ENCODE results near the gene C2CD2.
"Not testable (repeated sequence)": the region's sequence is repeated elsewhere in the genome, so short reads cannot be mapped to it uniquely, and the experiment has no call there.

C2CD2 gene

GRCh38 chr21:41953831-41954653, at the start of gene C2CD2:
TSS of gene C2CD2 (minus strand) at chr21:41954018. CDS start at chr21:41953648, 370 bp downstream.
- no peak for DNase-seq (ENCODE audit: low read depth)

DNA sequence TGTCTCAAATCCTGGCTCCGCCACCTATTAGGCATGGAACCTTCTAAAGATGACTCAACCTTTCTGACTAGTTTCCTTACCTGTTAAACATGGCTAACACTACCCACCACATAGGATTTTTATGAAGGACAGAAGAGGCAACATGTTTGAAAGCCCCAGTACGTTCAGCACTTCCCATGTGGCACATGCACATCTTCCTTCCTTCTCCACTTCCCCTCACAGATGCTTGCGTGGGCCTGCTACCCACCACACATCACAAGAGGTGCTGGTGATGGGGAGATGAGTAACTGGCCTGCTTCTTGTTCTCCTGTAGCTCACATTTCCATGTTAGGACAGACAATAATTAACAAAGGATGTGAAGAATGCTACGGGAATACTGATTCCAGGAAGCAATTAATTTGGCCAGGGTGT, 49.2 kb upstream of the C2CD2 start:
- no peak for DNase-seq (ENCODE audit: low read depth)

DNA sequence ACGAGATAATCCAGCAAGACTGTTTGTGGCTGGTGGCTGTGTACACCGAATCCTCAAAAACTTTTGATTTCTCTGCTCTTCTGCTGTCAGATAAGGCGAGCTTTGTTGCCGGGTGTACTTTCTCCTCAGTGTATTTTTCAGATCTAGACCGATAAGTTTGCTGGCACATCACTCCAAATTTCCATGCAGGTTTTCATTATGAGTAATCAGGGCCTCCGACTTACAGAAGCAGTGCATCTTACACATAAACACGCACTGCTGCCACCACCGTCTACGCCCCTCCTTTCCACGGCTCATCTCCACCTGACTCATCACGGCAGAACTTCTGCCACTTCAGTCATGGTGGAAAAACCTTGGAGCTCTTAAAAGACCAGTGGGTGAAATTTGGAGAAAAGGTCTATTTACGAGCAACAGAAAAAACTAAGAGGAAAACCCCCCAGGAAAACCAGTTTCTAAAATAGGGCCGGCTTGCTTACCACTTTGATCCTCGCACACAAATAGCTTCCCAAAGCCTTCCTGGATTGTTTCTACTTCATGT, 48.7 kb upstream of the C2CD2 start:
- DNase-seq (ENCODE audit: low read depth): peak; percentile 23

DNA sequence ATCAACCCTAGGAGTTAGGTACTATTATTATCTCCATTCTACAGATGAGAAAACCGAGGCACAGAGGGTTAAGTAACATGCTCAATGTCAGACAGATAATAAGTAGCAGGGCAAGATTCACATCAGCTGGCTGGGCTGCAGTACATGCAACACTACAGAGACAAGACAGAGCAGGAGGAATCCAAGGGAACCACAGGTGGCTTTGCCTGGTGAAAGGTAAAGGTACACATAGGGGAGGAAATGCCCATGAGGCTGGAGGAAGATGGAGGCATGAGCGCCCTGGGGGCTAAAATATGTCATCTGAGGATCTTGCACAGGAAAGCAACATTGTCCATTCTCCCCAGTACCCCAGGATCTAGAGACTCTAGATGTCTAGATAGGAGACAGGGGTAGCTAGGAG, 48.0 kb upstream of the C2CD2 start:
- no peak for DNase-seq (ENCODE audit: low read depth)

- no peak for DNase-seq (ENCODE audit: low read depth)
Observed at GRCh38 chr21:42000908-42001307, 47.1 kb upstream of the C2CD2 start.

- DNase-seq (ENCODE audit: low read depth): no peak
Observed at GRCh38 chr21:41997657-41998056, 43.8 kb upstream of the C2CD2 start.

DNA sequence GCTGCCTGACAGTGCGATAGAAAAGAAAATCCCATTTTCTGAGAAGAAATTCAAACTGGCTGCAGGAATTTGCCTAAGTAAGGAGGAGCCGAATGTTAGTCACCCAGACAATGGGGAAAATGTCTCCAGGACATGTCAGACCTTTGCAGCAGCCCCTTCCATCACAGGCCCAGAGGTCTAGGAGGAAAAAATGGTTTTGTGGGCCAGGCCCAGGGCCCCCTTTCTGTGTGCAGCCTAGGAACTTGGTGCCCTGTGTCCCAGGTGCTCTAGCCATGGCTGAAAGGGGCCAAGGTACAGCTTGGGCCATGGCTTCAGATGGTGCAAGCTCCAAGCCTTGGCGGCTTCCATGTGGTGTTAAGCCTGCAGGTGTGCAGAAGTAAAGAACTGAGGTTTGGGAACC, 41.8 kb upstream of the C2CD2 start:
- no peak for DNase-seq (ENCODE audit: low read depth)

GRCh38 chr21:41994613-41995012, 40.8 kb upstream of the C2CD2 start:
- not testable (repeated sequence) for DNase-seq (ENCODE audit: low read depth)

- no peak for DNase-seq (ENCODE audit: low read depth)
Observed at GRCh38 chr21:41993744-41994143, 39.9 kb upstream of the C2CD2 start.

DNA sequence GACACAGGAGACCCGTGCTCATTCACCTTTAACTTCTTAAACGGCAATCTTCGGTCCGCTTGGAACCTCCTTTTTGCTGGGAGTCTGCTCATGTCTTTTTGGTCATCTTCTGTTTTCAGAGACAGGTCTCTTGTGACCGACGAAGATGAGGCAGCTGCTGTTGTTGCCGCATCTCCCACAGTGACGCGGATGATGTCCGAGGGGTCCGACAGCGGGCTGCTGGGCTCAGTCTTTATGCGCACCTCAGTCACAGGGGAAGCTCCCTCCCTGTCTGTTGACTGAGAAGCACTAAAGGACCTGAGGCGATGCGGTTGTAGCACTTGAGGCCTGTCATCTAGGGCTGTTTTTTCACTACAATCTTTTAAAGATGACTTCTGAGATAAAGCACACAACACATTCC, 38.8 kb upstream of the C2CD2 start:
- no peak for DNase-seq (ENCODE audit: low read depth)

DNA sequence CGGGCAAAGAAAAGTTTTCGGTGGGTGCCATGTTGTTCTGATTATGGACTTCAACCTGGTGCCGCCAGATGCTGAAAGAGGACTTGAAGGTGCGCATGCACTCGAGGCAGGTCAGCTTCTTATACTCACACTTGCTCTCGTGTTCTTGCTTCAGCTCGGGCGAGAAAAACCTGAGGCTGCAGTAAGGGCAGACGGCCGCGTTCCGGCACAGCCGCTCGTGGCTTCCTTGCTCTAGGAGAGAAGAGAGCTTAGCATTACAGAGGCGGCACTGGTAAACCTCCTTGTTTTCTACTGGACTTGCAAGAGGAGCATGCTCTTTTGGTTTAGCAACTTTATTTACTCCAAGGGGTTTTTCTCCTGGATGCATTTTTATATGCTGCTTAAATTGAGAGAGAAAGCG, 37.8 kb upstream of the C2CD2 start:
- DNase-seq (ENCODE audit: low read depth): no peak

DNA sequence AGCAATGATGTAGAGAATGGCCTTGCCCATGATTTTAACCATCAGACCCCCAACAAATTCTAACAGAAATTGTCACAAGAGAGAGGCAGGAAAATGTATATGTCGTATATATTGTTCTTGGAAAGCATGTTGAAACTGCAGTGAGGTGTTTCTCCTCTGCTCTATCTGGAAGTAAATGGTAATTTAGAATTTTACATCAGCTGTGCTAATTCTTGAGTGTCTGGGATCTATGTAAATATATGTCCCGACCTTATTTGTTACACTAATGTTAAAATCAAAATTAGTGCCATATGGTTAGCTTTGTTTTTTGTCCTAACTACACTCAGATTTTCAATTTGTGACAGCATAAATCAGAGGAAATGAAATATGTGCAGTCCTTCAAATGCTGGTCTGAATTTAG, 35.9 kb upstream of the C2CD2 start:
- no peak for DNase-seq (ENCODE audit: low read depth)

DNA sequence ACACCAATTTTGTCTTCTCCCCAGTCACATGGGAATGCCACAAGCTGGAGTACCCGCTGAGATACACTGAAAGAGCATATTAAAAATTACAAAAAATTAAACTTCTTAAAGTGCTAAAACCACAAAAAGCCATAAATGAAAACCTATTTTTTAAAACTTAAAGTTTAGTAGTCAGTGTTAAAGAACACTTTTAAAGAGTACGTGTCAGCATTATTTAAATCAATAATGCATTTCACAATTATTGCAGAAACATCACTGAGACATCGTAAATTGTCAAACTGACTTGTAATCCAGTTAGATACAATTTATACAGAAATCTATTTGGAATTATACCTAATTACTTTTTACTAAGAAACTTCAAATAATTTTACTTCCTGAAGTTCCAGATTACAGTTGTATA, 33.5 kb upstream of the C2CD2 start:
- DNase-seq (ENCODE audit: low read depth): no peak

DNA sequence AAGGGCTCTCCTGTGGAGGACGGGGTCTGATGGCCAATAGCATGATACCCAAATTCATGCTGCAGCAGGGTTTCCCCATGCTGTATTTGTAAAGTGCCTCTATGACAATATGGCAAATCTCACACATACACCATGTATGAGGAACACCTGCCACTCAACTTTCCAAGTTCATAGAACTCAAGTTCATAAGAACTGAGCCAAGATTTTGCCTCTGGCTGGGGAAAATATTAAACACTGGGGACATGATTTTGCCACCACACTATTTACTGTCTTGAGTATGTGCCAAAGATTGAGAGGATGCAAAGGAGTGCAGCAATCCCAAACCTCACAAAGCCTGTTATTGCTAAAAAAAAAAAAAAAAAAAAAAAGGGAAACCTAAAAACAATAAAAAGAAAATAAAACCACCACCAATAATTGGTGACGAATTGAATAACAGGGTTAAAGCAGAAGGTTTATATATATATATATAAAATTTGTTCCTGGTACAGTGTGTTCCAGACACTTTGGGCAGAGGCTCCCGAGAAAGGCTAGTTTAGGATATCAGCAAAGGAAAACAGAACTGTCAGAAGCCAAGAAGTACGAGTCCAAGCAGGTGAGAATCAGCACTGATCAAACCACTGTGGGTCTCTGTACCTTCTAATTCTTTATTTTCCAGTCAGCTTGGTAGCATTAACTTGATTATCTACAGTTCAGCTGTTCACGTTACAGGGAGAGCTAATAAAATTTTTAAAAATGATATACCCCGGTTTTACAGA, 32.0 kb upstream of the C2CD2 start:
- no peak for DNase-seq (ENCODE audit: low read depth)

DNA sequence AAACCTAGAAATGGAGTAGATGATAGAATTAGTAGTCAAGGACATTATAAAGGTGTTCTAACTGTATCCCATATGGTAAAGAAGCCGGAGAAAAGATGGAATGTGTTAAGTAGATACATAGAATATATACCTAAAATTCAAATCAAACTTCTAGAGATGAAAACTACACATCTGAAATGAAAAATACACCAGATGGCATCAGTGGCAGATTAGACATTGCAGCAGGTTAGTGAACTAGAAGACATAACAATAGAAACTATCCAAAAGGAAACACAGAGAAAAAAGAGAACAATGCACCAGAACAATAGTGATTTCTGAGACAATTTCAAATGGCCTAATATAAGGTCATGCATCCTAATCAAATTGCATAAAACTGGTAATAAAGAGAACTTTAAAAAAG, 29.4 kb upstream of the C2CD2 start:
- no peak for DNase-seq (ENCODE audit: low read depth)

DNA sequence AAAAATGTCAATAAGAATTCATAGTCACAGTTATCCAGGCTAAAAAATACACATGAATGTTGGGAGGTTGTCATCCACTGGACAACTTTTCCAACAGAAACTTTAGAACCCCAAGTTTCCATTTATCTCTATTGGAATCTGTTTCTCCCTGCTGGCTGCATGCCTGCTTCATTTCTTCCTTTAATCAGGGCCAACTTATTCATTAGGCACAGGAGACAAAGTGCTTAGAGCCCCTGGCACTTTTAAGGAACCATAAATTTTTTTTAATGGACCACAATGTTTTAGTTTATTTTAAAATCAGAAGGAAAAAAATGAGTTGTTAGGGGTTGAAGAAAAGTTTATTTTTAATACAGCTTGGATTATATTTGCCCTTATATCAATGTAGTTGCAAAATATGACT, 26.7 kb upstream of the C2CD2 start:
- DNase-seq (ENCODE audit: low read depth): no peak

DNA sequence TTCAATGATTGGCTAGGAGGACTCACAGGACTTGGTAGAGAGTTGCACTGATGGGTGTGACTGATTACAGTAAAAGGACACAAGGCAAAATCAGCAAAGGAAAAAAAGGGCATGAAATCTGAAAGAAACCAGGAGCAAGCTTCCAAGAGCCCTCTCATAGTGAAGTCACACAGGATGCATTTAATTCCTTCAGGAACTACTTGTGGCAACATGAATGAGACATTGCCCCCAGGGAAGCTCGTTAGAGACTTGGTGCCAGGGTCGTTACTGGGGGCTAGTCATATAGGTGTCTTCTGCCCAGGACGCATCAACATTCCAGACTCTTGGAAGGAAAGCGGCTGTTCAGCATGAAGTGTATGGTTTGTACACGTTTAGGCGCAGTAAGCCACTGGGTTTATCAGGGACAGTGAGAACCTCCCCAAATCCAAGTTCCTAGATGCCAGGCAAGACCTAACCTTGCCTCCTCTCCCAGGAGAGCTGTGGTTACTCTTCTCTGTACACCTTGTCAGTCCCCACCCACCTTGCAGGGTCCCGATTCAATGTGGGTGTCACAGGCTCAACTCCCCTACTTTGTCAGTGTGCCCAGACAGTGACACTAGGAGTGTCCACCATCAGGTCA, 26.0 kb upstream of the C2CD2 start:
- DNase-seq (ENCODE audit: low read depth): no peak

- DNase-seq (ENCODE audit: low read depth): no peak
Observed at GRCh38 chr21:41979335-41979734, 25.5 kb upstream of the C2CD2 start.

DNA sequence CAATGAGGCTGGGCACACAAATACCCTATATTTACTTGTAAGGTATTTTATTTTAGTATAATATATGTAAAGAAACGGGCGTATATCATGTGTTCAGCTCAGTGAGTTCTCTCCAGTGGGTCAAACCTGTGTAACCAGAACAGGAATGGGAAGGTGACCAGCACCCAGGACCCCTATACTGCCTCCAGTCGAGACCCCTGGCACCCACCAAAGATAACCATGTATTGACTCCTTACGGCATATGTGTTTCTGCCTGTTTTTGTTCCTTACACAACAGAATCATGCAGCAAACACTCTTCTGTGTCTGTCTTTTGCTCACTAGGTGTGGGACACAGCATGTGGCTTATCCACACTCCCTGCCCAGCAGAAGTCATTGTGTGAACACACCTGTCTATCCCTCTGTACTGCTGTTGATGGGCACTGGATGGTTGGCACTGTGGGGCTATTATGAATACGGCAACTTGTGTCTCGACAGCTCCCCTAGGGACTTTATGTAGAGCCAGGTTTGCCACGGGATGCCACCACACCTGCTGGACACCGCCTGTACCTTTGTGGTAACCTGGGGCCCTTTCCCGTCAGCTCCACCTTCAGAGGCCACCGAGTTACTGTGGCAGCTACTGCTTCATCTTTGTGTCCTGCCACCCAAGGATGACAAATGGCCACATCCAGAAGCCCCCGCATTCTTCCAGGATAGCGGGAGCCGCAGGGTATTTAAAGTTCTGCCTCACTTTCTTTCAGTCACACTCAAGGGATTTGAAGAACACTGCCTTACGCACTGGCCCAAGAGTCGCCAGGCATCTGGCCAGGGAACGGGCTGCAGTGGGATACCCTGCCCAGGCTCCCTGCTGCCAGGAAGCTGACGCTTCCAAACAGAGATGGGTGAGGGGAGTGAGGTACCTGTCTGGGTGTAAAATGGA, 23.5 kb upstream of the C2CD2 start:
- DNase-seq (ENCODE audit: low read depth): no peak

DNA sequence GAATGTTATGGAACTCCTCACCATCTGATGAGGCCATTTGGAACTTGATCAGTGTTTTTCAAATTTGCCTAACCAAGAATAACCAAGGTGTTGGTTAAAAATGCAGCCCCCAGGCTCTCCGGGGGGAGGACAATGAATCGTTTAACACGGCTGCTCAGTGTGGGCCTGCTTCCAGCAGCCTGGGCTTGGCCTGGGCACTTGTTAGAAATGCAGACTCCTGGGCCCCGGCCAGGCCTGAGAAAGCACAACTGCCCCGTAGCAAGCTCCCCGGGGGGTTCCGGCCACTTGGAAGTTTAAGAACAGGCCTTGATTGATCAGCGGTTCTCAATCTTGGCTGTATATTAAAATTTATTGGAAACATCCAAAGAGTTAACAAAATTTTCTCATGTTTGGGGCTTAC, 22.8 kb upstream of the C2CD2 start:
- DNase-seq (ENCODE audit: low read depth): no peak

GRCh38 chr21:41975391-41976272, 21.8 kb upstream of the C2CD2 start:
- no peak for DNase-seq (ENCODE audit: low read depth)
